DMS 273 (cell line): ENCODE measurements around the gene C3orf18.

Source experiments
- DNase-seq: peaks from one replicate; lab custom pipeline; 2025; ENCODE audit not compliant: unreplicated experiment; lab: John Stamatoyannopoulos, UW

The C3orf18 gene

GRCh38 chr3:50567386-50568167, at the start of gene C3orf18:
Gene C3orf18 (minus strand): TSS chr3:50567747. CDS start chr3:50565699, 2,048 bp downstream.
- peak; percentile 14 for DNase-seq

- peak; percentile 92 for DNase-seq
Observed at GRCh38 chr3:50616770-50617095, 49.2 kb upstream of the C3orf18 start.

- DNase-seq, result peak; percentile 90
Observed at GRCh38 chr3:50616003-50616769, 48.6 kb upstream of the C3orf18 start.

GRCh38 chr3:50615190-50615589, 47.6 kb upstream of the C3orf18 start:
- DNase-seq, result no peak

- no peak for DNase-seq
Observed at GRCh38 chr3:50612970-50613846, 45.7 kb upstream of the C3orf18 start.

GRCh38 chr3:50612234-50612882, 44.8 kb upstream of the C3orf18 start:
- peak; percentile 52 for DNase-seq

GRCh38 chr3:50611464-50612233, 44.1 kb upstream of the C3orf18 start, which contains the start of gene CISH:
Gene CISH (minus strand): TSS chr3:50611774. CDS start chr3:50611650, 124 bp downstream.
- DNase-seq, result peak; percentile 97

- no peak for DNase-seq
Observed at GRCh38 chr3:50610992-50611463, 43.5 kb upstream of the C3orf18 start.

- DNase-seq, result peak; percentile 16
Observed at GRCh38 chr3:50610181-50610971, 42.8 kb upstream of the C3orf18 start.

- no peak for DNase-seq
Observed at GRCh38 chr3:50609763-50610085, 42.2 kb upstream of the C3orf18 start.

GRCh38 chr3:50609071-50609762, 41.7 kb upstream of the C3orf18 start:
- DNase-seq, result no peak

- no peak for DNase-seq
Observed at GRCh38 chr3:50608278-50608677, 40.7 kb upstream of the C3orf18 start.

- no peak for DNase-seq
Observed at GRCh38 chr3:50607271-50608091, 39.9 kb upstream of the C3orf18 start.

GRCh38 chr3:50606596-50606995, 39.0 kb upstream of the C3orf18 start:
- DNase-seq, result no peak

- DNase-seq, result no peak
Observed at GRCh38 chr3:50605901-50606326, 38.4 kb upstream of the C3orf18 start.

GRCh38 chr3:50604628-50605588, 37.4 kb upstream of the C3orf18 start:
- peak; percentile 57 for DNase-seq
